ENCODE results near the gene GNL3L. TPM values are rescaled to one million over a fixed set of nuclear protein-coding genes. Genes with fewer than 3 reads are reported as not detected.

Gene GNL3L
- total and polyA plus RNA-seq, 9 of the 15 experiments (the other 6 are each of a cell fraction or from before 2014, with no cell fraction given): 11.5 to 81.7 (median 37.6) TPM

DNA sequence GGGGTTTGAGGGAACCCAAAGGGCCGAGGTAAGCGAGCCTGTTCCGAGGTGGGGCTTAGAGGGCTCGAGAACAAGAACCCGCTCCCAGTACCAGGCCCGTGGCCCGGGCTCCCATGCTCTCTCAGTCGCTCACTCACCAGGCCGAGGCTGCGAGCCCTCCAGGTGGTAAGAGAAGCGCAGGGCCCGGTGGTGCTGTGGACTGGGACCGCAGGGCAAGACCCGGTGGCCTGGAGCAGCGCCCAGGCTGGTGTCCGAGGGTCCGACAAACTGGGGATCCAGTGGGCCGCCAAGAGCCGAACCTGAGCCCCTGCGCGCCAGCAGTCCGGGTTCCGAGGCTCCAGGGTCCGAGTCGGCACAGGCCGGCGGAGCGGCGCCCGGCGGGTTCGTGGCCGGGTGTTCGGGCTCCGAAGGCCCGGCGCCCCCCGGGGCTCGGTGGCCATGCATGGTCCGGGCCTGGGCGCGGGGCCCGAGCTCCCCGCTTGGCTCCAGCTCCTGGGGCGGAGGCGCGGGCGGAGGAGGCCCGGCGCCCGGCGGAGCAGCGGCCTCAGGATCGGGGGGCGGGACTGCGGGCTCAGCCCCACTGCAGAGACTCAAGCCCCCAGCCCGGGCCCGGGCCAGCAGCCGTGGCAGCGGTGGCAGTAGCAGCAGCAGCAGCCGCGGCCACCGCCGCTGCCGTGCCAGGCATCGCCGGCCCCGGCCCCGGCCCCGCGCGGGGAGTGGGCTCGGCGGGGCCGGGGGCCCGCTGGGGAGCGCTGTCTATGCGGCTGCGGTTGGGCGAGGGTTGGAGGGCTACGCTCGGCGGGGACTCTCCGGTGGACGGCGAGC, 34.8 kb upstream of the GNL3L start:
- H3K4me3 ChIP-seq: peak overlapping the region; percentile 13; the same call in 1 of the 2 replicates
- H3K27ac ChIP-seq (ENCODE audit: extremely low read depth, low read depth, low read length): no peak overlapping the region
- H3K9me3 ChIP-seq (replicated peaks; ENCODE audit: control insufficient read depth, insufficient read depth, low read depth, low read length): no peaks in the 10 kb centered on the region
- no peaks in the 10 kb centered on the region for H3K9me1 ChIP-seq (ENCODE audit: control insufficient read depth, insufficient read depth, low read length)
- no peaks in the 10 kb centered on the region for H4K20me1 ChIP-seq (replicated peaks; ENCODE audit: control insufficient read depth, insufficient read depth, low read length)
- no peaks in the 10 kb centered on the region for H3K36me3 ChIP-seq (ENCODE audit: control insufficient read depth, insufficient read depth, low read length)
- peaks cover 3 to 24% of the 10 kb centered on the region in 2 experiments; a peak in 2 of 5 replicates for H3K4me1 ChIP-seq (replicated peaks in 1 of 2; ENCODE audit: control insufficient read depth in 2 of 2, insufficient read depth in 2 of 2, low read length in 2 of 2)
- ATAC-seq (no peak), FAIRE-seq (no peak), DNase-seq (ENCODE audit: extremely low read depth in 1 of 4, low spot score in 3 of 4) (no peak)
- H3K27me3 ChIP-seq (ENCODE audit: control insufficient read depth in 2 of 2, insufficient read depth in 2 of 2, low read length in 2 of 2): peaks cover 0 to 4% of the 10 kb centered on the region in 2 experiments; a peak in 1 of 5 replicates
- CTCF ChIA-PET (ENCODE audit: low intra/inter-chr PET ratio): no interaction called here
- POLR2A ChIA-PET: no interaction called here
- intact Hi-C loops (cut with micrococcal nuclease): no loop called here
- in situ Hi-C loops (cut with MboI): no loop called here
- no peaks in the 10 kb centered on the region for H3K79me2 ChIP-seq (ENCODE audit: control insufficient read depth, insufficient read depth, low read length)
- H3K4me2 ChIP-seq (ENCODE audit: insufficient read depth, low read length): no peak overlapping the region
- H3K9ac ChIP-seq (ENCODE audit: insufficient read depth in 1 of 2, low read depth in 2 of 2, low read length in 2 of 2): no peak overlapping the region
- TF ChIP-seq ESRRA (IDR thresholded peaks at IDR 0.05; ENCODE audit: borderline replicate concordance, low read depth) (no peak), RFX7 (CRISPR knock-in tag; IDR thresholded peaks at IDR 0.05) (no peak), MCM5 (IDR thresholded peaks at IDR 0.05; ENCODE audit: low read depth) (no peak), CREB3L1 (IDR thresholded peaks at IDR 0.05; ENCODE audit: borderline replicate concordance, low read depth) (no peak), KDM2B (CRISPR knock-in tag; IDR thresholded peaks at IDR 0.05) (no peak), GABPB2 (CRISPR knock-in tag; conservative IDR thresholded peaks at IDR 0.05) (no peak), ZNF354B (CRISPR knock-in tag; IDR thresholded peaks at IDR 0.05) (no peak), PHF8 (IDR thresholded peaks at IDR 0.05; ENCODE audit: borderline replicate concordance, low read length) (no peak), E2F4 (CRISPR knock-in tag; IDR thresholded peaks at IDR 0.05; ENCODE audit: low read depth) (no peak), RB1 (IDR thresholded peaks at IDR 0.05; ENCODE audit: low read depth) (no peak), ZSCAN32 (CRISPR knock-in tag; IDR thresholded peaks at IDR 0.05) (no peak), MXD1 (CRISPR knock-in tag; IDR thresholded peaks at IDR 0.05; ENCODE audit: borderline replicate concordance, poor library complexity, severe bottlenecking) (no peak), SETDB1 (IDR thresholded peaks at IDR 0.05; ENCODE audit: low read length) (no peak), HIVEP1 (CRISPR knock-in tag; IDR thresholded peaks at IDR 0.05) (no peak), ARID2 (IDR thresholded peaks at IDR 0.05) (no peak)
- 50% methylated on average over 19 of the region's 86 CpGs for WGBS (ENCODE audit: insufficient coverage, low coverage, missing lambda C conversion rate)
- no TSS peak for BruUV-seq (replicated peaks)
- no peak overlapping the region for H2AFZ ChIP-seq (ENCODE audit: low read depth, low read length)
